ENCODE data around the gene ENTPD5. TPM values are rescaled to one million over a fixed set of nuclear protein-coding genes. Genes with fewer than 3 reads are reported as not detected.

ENTPD5 gene
- total and polyA plus RNA-seq, 2 of the 4 experiments (the other 2 are of a cell fraction) = 7.3 to 8.1 TPM

- Histone ChIP-seq H2AFZ (replicated peaks; ENCODE audit: low read length, poor library complexity) (no peak overlapping the region), H3K4me1 (ENCODE audit: control insufficient read depth, insufficient read depth, low read length) (no peaks in the 10 kb centered on the region), H2AK5ac (ENCODE audit: low read depth, low read length) (no peak overlapping the region), H2BK120ac (ENCODE audit: low read depth, low read length) (no peak overlapping the region), H2BK20ac (ENCODE audit: low read depth, low read length) (no peak overlapping the region), H2BK15ac (ENCODE audit: low read depth, low read length) (no peak overlapping the region), H3K27ac (ENCODE audit: insufficient read depth, low read length) (no peak overlapping the region), H3K56ac (ENCODE audit: extremely low read depth, insufficient read depth, low read length) (no peak overlapping the region), H3K9ac (ENCODE audit: low read depth, low read length) (no peak overlapping the region), H3K9me1 (ENCODE audit: insufficient read depth, low read length) (peaks cover 4% of the 10 kb centered on the region; the same call in 1 of the 2 replicates), H3K36me3 (ENCODE audit: control insufficient read depth, insufficient read depth, low read length) (peaks cover 32% of the 10 kb centered on the region), H3K14ac (replicated peaks; ENCODE audit: low read depth, low read length) (no peak overlapping the region), H3K23ac (ENCODE audit: low read depth, low read length) (no peak overlapping the region), H3K4ac (ENCODE audit: low read depth, low read length) (no peak overlapping the region), H2AK9ac (replicated peaks; ENCODE audit: low read depth, low read length, poor library complexity) (no peak overlapping the region), H3K18ac (ENCODE audit: low read depth, low read length) (no peak overlapping the region), H3K4me3 (ENCODE audit: insufficient read depth, low read depth, low read length) (no peak overlapping the region), H3K27me3 (ENCODE audit: control insufficient read depth, insufficient read depth, low read length) (no peaks in the 10 kb centered on the region), H3K79me1 (ENCODE audit: low read depth in 1 of 2, low read length in 2 of 2) (no peaks in the 10 kb centered on the region; a peak in 1 of 4 replicates), H4K5ac (ENCODE audit: low read depth, low read length) (no peak overlapping the region), H4K20me1 (ENCODE audit: insufficient read depth, low read length) (no peaks in the 10 kb centered on the region), H4K91ac (ENCODE audit: insufficient read depth, low read depth, low read length) (no peak overlapping the region), H4K8ac (ENCODE audit: low read depth in 2 of 2, low read length in 2 of 2) (no peak overlapping the region), H3K9me3 (ENCODE audit: control insufficient read depth, insufficient read depth, low read length) (no peaks in the 10 kb centered on the region), H2BK5ac (ENCODE audit: low read depth, low read length, poor library complexity, severe bottlenecking) (no peak overlapping the region), H3K4me2 (ENCODE audit: low read depth, low read length) (no peak overlapping the region)
- DNase-seq (no peak), ATAC-seq (ENCODE audit: low read depth) (no peak)
- CTCF ChIA-PET = no interaction called here
- intact Hi-C loops (cut with micrococcal nuclease) = no loop called here
- POLR2A ChIA-PET (ENCODE audit: unreplicated experiment) = no interaction called here
- no TSS peak for BruUV-seq (replicated peaks)
- in situ Hi-C loops (cut with MboI; ENCODE audit: low sequenced_read_pairs) = no loop called here
- TF ChIP-seq FOS (IDR thresholded peaks at IDR 0.05; ENCODE audit: low read depth, low read length) (no peak), CEBPB (IDR thresholded peaks at IDR 0.05; ENCODE audit: low read depth, low read length) (no peak), RCOR1 (IDR thresholded peaks at IDR 0.05; ENCODE audit: insufficient replicate concordance, low read length) (no peak), CTCF (conservative IDR thresholded peaks at IDR 0.05; ENCODE audit: low read depth, low read length) (no peak), RFX5 (IDR thresholded peaks at IDR 0.05; ENCODE audit: low read depth, low read length) (no peak), POLR2A (IDR thresholded peaks at IDR 0.05; ENCODE audit: low read depth, low read length) (no peak), ELK1 (IDR thresholded peaks at IDR 0.05; ENCODE audit: borderline replicate concordance, low read depth, low read length) (no peak), NFE2L2 (IDR thresholded peaks at IDR 0.05; ENCODE audit: low read depth, low read length) (no peak), MXI1 (IDR thresholded peaks at IDR 0.05; ENCODE audit: borderline replicate concordance, low read depth, low read length) (no peak), USF2 (IDR thresholded peaks at IDR 0.05; ENCODE audit: low read depth, low read length) (no peak), MAZ (IDR thresholded peaks at IDR 0.05; ENCODE audit: borderline replicate concordance, low read depth, low read length) (no peak), SMC3 (IDR thresholded peaks at IDR 0.05; ENCODE audit: low read depth, low read length) (no peak), BHLHE40 (IDR thresholded peaks at IDR 0.05; ENCODE audit: low read depth, low read length) (no peak), CHD1 (IDR thresholded peaks at IDR 0.05; ENCODE audit: low read depth, low read length) (no peak)
- WGBS, 2 experiments (ENCODE audit: extremely low coverage in 2 of 2, insufficient read length in 1 of 2) = 86% methylated on average over 1 of the region's 4 CpGs; no CpG with 5 or more reads in 1 of the 2 experiments
- dilution Hi-C loops (cut with HindIII; ENCODE audit: low sequenced_read_pairs, unreplicated experiment) = no loop called here
These were observed 53.9 kb downstream of the ENTPD5 start for GRCh38 chr14:73965216-73965615.
